ENCODE results near the gene DRAM1.

The DRAM1 gene

GRCh38 chr12:101951002-101951670 is 73.8 kb downstream of the DRAM1 start:
- Mint-ChIP-seq H3K36me3 (ENCODE audit: low read depth) (no peaks in the 10 kb centered on the region), H3K4me1 (ENCODE audit: low read depth) (peaks cover 16% of the 10 kb centered on the region), H3K27ac (peak overlapping the region; percentile 38), H3K9me3 (peaks cover 5% of the 10 kb centered on the region), H3K27me3 (ENCODE audit: low read depth) (peaks cover 5% of the 10 kb centered on the region), H3K4me3 (no peak overlapping the region)
- DNase-seq (ENCODE audit: low spot score), result no peak

- no peaks in the 10 kb centered on the region for H3K36me3 Mint-ChIP-seq (ENCODE audit: low read depth)
- H3K9me3 Mint-ChIP-seq, result peaks cover 5% of the 10 kb centered on the region
- peaks cover 16% of the 10 kb centered on the region for H3K4me1 Mint-ChIP-seq (ENCODE audit: low read depth)
- no peak overlapping the region for H3K27ac Mint-ChIP-seq
- no peak overlapping the region for H3K4me3 Mint-ChIP-seq
- peaks cover 7% of the 10 kb centered on the region for H3K27me3 Mint-ChIP-seq (ENCODE audit: low read depth)
- no peak for DNase-seq (ENCODE audit: low spot score)
These were observed 76.7 kb downstream of the DRAM1 start for GRCh38 chr12:101954113-101954512.

GRCh38 chr12:101954676-101955075 is 77.3 kb downstream of the DRAM1 start:
- Mint-ChIP-seq H3K27ac (no peak overlapping the region), H3K4me1 (ENCODE audit: low read depth) (peaks cover 16% of the 10 kb centered on the region), H3K36me3 (ENCODE audit: low read depth) (no peaks in the 10 kb centered on the region), H3K4me3 (no peak overlapping the region), H3K27me3 (ENCODE audit: low read depth) (peaks cover 7% of the 10 kb centered on the region), H3K9me3 (peaks cover 8% of the 10 kb centered on the region)
- no peak for DNase-seq (ENCODE audit: low spot score)

GRCh38 chr12:101957252-101957959 is 80.0 kb downstream of the DRAM1 start:
- H3K27me3 Mint-ChIP-seq (ENCODE audit: low read depth), result peaks cover 7% of the 10 kb centered on the region
- H3K27ac Mint-ChIP-seq, result no peak overlapping the region
- no peaks in the 10 kb centered on the region for H3K4me1 Mint-ChIP-seq (ENCODE audit: low read depth)
- peaks cover 13% of the 10 kb centered on the region for H3K9me3 Mint-ChIP-seq
- no peak for DNase-seq (ENCODE audit: low spot score)
- H3K4me3 Mint-ChIP-seq, result no peak overlapping the region
- no peaks in the 10 kb centered on the region for H3K36me3 Mint-ChIP-seq (ENCODE audit: low read depth)

- Mint-ChIP-seq H3K9me3 (peaks cover 9% of the 10 kb centered on the region), H3K27me3 (ENCODE audit: low read depth) (peaks cover 2% of the 10 kb centered on the region)
- no peak for DNase-seq (ENCODE audit: low spot score)
These were observed 82.2 kb downstream of the DRAM1 start for GRCh38 chr12:101959607-101960006.

GRCh38 chr12:101962486-101962885 is 85.1 kb downstream of the DRAM1 start:
- H3K27me3 Mint-ChIP-seq (ENCODE audit: low read depth), result peaks cover 2% of the 10 kb centered on the region
- H3K9me3 Mint-ChIP-seq, result peaks cover 9% of the 10 kb centered on the region
- no peak for DNase-seq (ENCODE audit: low spot score)
- no peak overlapping the region for H3K27ac Mint-ChIP-seq
- H3K36me3 Mint-ChIP-seq (ENCODE audit: low read depth), result no peaks in the 10 kb centered on the region
- no peak overlapping the region for H3K4me3 Mint-ChIP-seq
- H3K4me1 Mint-ChIP-seq (ENCODE audit: low read depth), result peaks cover 2% of the 10 kb centered on the region

More at GRCh38 chr12:101959607-101960006, 82.2 kb downstream of the DRAM1 start:
- no peak overlapping the region for H3K4me3 Mint-ChIP-seq
- H3K36me3 Mint-ChIP-seq (ENCODE audit: low read depth), result no peaks in the 10 kb centered on the region
- no peaks in the 10 kb centered on the region for H3K4me1 Mint-ChIP-seq (ENCODE audit: low read depth)
- H3K27ac Mint-ChIP-seq, result no peak overlapping the region

GRCh38 chr12:101963697-101964096 is 86.3 kb downstream of the DRAM1 start:
- Mint-ChIP-seq H3K36me3 (ENCODE audit: low read depth) (no peaks in the 10 kb centered on the region), H3K27ac (no peak overlapping the region)

GRCh38 chr12:101966496-101966895 is 89.1 kb downstream of the DRAM1 start:
- no peak overlapping the region for H3K27ac Mint-ChIP-seq

More at GRCh38 chr12:101963697-101964096, 86.3 kb downstream of the DRAM1 start:
- Mint-ChIP-seq H3K27me3 (ENCODE audit: low read depth) (no peaks in the 10 kb centered on the region), H3K4me1 (ENCODE audit: low read depth) (peaks cover 9% of the 10 kb centered on the region), H3K9me3 (peaks cover 9% of the 10 kb centered on the region), H3K4me3 (no peak overlapping the region)
- DNase-seq (ENCODE audit: low spot score), result no peak

GRCh38 chr12:101967506-101967905 is 90.1 kb downstream of the DRAM1 start:
- Mint-ChIP-seq H3K27ac (no peak overlapping the region), H3K9me3 (no peaks in the 10 kb centered on the region), H3K4me1 (ENCODE audit: low read depth) (peaks cover 9% of the 10 kb centered on the region), H3K27me3 (ENCODE audit: low read depth) (peaks cover 6% of the 10 kb centered on the region), H3K4me3 (no peak overlapping the region), H3K36me3 (ENCODE audit: low read depth) (no peaks in the 10 kb centered on the region)
- no peak for DNase-seq (ENCODE audit: low spot score)

More at GRCh38 chr12:101966496-101966895, 89.1 kb downstream of the DRAM1 start:
- Mint-ChIP-seq H3K27me3 (ENCODE audit: low read depth) (peaks cover 4% of the 10 kb centered on the region), H3K4me1 (ENCODE audit: low read depth) (peaks cover 9% of the 10 kb centered on the region), H3K36me3 (ENCODE audit: low read depth) (no peaks in the 10 kb centered on the region), H3K9me3 (no peaks in the 10 kb centered on the region), H3K4me3 (no peak overlapping the region)
- DNase-seq (ENCODE audit: low spot score), result no peak

GRCh38 chr12:101968770-101969169 is 91.4 kb downstream of the DRAM1 start:
- no peak for DNase-seq (ENCODE audit: low spot score)
- no peaks in the 10 kb centered on the region for H3K36me3 Mint-ChIP-seq (ENCODE audit: low read depth)
- H3K4me1 Mint-ChIP-seq (ENCODE audit: low read depth), result peaks cover 9% of the 10 kb centered on the region
- H3K4me3 Mint-ChIP-seq, result no peak overlapping the region
- H3K27ac Mint-ChIP-seq, result no peak overlapping the region
- H3K27me3 Mint-ChIP-seq (ENCODE audit: low read depth), result peaks cover 10% of the 10 kb centered on the region
- no peaks in the 10 kb centered on the region for H3K9me3 Mint-ChIP-seq
